Fibroblast of the aortic adventitia (primary cell): ENCODE data around the gene CDYL2. TPM values are rescaled to one million over a fixed set of nuclear protein-coding genes. Genes with fewer than 3 reads are reported as not detected.

Source experiments
- DNase-seq: peaks from one replicate; pipeline ENCODE4 v3.0.0-alpha.2; 2010; ENCODE audit warnings: low read depth
- H3K4me3 ChIP-seq: 2 replicates; pipeline ENCODE4 v1.5.1; 2011; ENCODE audit warnings: low read depth, mild to moderate bottlenecking, control low read depth, low read length, moderate library complexity
- CTCF ChIP-seq: IDR thresholded peaks from 2 replicates; pipeline ENCODE4 v1.5.1; 2011; ENCODE audit warnings: mild to moderate bottlenecking, low read length, control low read depth, inconsistent platforms; ENCODE audit not compliant: insufficient read depth
- total RNA-seq: library from RNA; depleted of rRNA; stranded (reverse); fragments of >200 nt; gene quantifications from 2 replicates; pipeline ENCODE4 v1.2.3, GENCODE V29; 2012; ENCODE audit warnings: low replicate concordance

Gene CDYL2
- total RNA-seq, 1 donor = 5.2 TPM

- no peak for DNase-seq
- no peak for TF ChIP-seq CTCF
- no peak overlapping the region for H3K4me3 ChIP-seq
These were observed 41.9 kb upstream of the CDYL2 start for GRCh38 chr16:80846275-80846674.

- DNase-seq = no peak
- no peak overlapping the region for H3K4me3 ChIP-seq
- TF ChIP-seq CTCF = no peak
These were observed 40.0 kb upstream of the CDYL2 start for GRCh38 chr16:80844395-80844794.

- DNase-seq = no peak
- TF ChIP-seq CTCF = no peak
- H3K4me3 ChIP-seq = no peak overlapping the region
These were observed 36.8 kb upstream of the CDYL2 start for GRCh38 chr16:80841231-80841630.

GRCh38 chr16:80837533-80838147 is 33.2 kb upstream of the CDYL2 start:
- H3K4me3 ChIP-seq = no peak overlapping the region
- TF ChIP-seq CTCF = no peak
- DNase-seq = no peak

GRCh38 chr16:80836846-80837245 is 32.4 kb upstream of the CDYL2 start:
- no peak for TF ChIP-seq CTCF
- no peak overlapping the region for H3K4me3 ChIP-seq
- no peak for DNase-seq

GRCh38 chr16:80836202-80836601 is 31.8 kb upstream of the CDYL2 start:
- no peak for DNase-seq
- no peak overlapping the region for H3K4me3 ChIP-seq
- no peak for TF ChIP-seq CTCF

- no peak for TF ChIP-seq CTCF
- no peak overlapping the region for H3K4me3 ChIP-seq
These were observed 26.6 kb upstream of the CDYL2 start for GRCh38 chr16:80831039-80831438.

More at GRCh38 chr16:80831039-80831438, 26.6 kb upstream of the CDYL2 start:
- DNase-seq = no peak
